K562 (cell line): ENCODE measurements around the gene KLHL18. TPM values are rescaled to one million over a fixed set of nuclear protein-coding genes. Genes with fewer than 3 reads are reported as not detected.

Source experiments
- ATAC-seq: fragments of 200-7000 bp; cut with Tn5 transposase; 3 replicates; pipeline ENCODE4 v1.9.1; 2020; ENCODE audit warnings: moderate library complexity
- BruUV-seq: library from RNA; stranded (reverse); fragments of 400-500 nt; replicated peaks from 2 replicates; lab custom pipeline; 2021; lab: Mats Ljungman, UMichigan
- CTCF ChIA-PET: fragments of 300-600 bp; formaldehyde crosslinking; extraction: SDS; loops from one replicate; lab custom pipeline; 2021; ENCODE audit warnings: low intra/inter-chr PET ratio; lab: Yijun Ruan, JAX
- POLR2A ChIA-PET: fragments of 300-600, 350-650 bp; sonication (Branson Sonifier 250); formaldehyde crosslinking; extraction: SDS; loops from one replicate; lab custom pipeline; 2021; ENCODE audit warnings: antibody characterized with exemption, inconsistent platforms; lab: Yijun Ruan, JAX
- DNase-seq, 4 experiments: peaks; one replicate each; pipeline versions ENCODE4 v3.0.0 to v3.0.0-alpha.2; 2011 to 2018; ENCODE audit warnings: low spot score in 3 of 4, mixed read lengths in 3 of 4; ENCODE audit errors: extremely low read depth in 1 of 4
- FAIRE-seq: peaks from 2 replicates; lab custom pipeline; 2011; peaks lifted over from hg19 to GRCh38; lab: Jason Lieb, UNC
- H2AFZ ChIP-seq: 2 replicates; pipeline ENCODE4 v1.6.0; 2011; ENCODE audit warnings: low read depth, low read length, control low read depth, inconsistent platforms
- H3K27ac ChIP-seq: fragments of 200-600 bp; 3 replicates; pipeline ENCODE4 v1.8.0; 2011; ENCODE audit warnings: low read depth, mild to moderate bottlenecking, control low read depth, inconsistent platforms, low read length, moderate library complexity, mixed read lengths; ENCODE audit errors: extremely low read depth
- H3K27me3 ChIP-seq, 2 experiments: fragments of 300-600 bp in 1 of 2; 2 replicates in 1 of 2; 3 replicates in 1 of 2; pipeline versions ENCODE4 v1.6.0 to v1.8.0; 2011; ENCODE audit warnings: inconsistent platforms in 2 of 2, low read length in 2 of 2, mild to moderate bottlenecking in 1 of 2, mixed read lengths in 1 of 2, moderate library complexity in 1 of 2; ENCODE audit not compliant: control insufficient read depth in 2 of 2, insufficient read depth in 2 of 2
- H3K36me3 ChIP-seq: fragments of 300-600 bp; 3 replicates; pipeline ENCODE4 v1.8.0; 2011; ENCODE audit warnings: mild to moderate bottlenecking, low read length, inconsistent platforms; ENCODE audit not compliant: control insufficient read depth, insufficient read depth
- H3K4me1 ChIP-seq, 2 experiments: fragments of 200-600 bp in 1 of 2; replicated peaks in 1 of 2; 2 replicates in 1 of 2; 3 replicates in 1 of 2; pipeline versions ENCODE4 v1.5.1 to v1.8.0; 2011; ENCODE audit warnings: inconsistent platforms in 2 of 2, low read length in 2 of 2, mild to moderate bottlenecking in 1 of 2, mixed read lengths in 1 of 2, moderate library complexity in 1 of 2; ENCODE audit not compliant: control insufficient read depth in 2 of 2, insufficient read depth in 2 of 2
- H3K4me2 ChIP-seq: 2 replicates; pipeline ENCODE4 v1.6.1; 2011; ENCODE audit warnings: low read length, control low read depth, inconsistent platforms, mixed read lengths; ENCODE audit not compliant: insufficient read depth
- H3K4me3 ChIP-seq: fragments of 200-600 bp; sonication (generic), shearing (Covaris generic); 2 replicates; pipeline ENCODE4 v1.5.1; 2016; ENCODE audit warnings: control low read depth, inconsistent platforms
- H3K79me2 ChIP-seq: fragments of 200-600 bp; 3 replicates; pipeline ENCODE4 v1.8.0; 2011; ENCODE audit warnings: low read length, inconsistent platforms; ENCODE audit not compliant: control insufficient read depth, insufficient read depth
- H3K9ac ChIP-seq, 2 experiments: 2 replicates each; pipeline versions ENCODE4 v1.6.0 to v1.6.1; 2011; ENCODE audit warnings: low read depth in 2 of 2, low read length in 2 of 2, control low read depth in 1 of 2, inconsistent platforms in 1 of 2, mild to moderate bottlenecking in 1 of 2, mixed read lengths in 1 of 2; ENCODE audit not compliant: insufficient read depth in 1 of 2
- H3K9me1 ChIP-seq: one replicate; pipeline ENCODE4 v1.6.0; 2011; ENCODE audit warnings: inconsistent platforms, mild to moderate bottlenecking, low read length, moderate library complexity; ENCODE audit not compliant: control insufficient read depth, insufficient read depth
- H3K9me3 ChIP-seq: replicated peaks from 2 replicates; pipeline ENCODE4 v1.5.1; 2011; ENCODE audit warnings: low read depth, low read length, inconsistent platforms; ENCODE audit not compliant: control insufficient read depth, insufficient read depth
- H4K20me1 ChIP-seq: replicated peaks from 2 replicates; pipeline ENCODE4 v1.6.1; 2011; ENCODE audit warnings: low read length, inconsistent platforms, mixed read lengths; ENCODE audit not compliant: control insufficient read depth, insufficient read depth
- CEBPG ChIP-seq, 3 experiments: fragments of 200-800 bp in 1 of 3; sonication (Bioruptor generic) in 1 of 3; sonication (generic) in 1 of 3; formaldehyde crosslinking in 1 of 3; IDR thresholded peaks in 2 of 3; conservative IDR thresholded peaks in 1 of 3; 2 replicates each; pipeline versions ENCODE4 v1.6.1 to v1.8.0; 2016 to 2022; ENCODE audit warnings: missing compliant biosample characterization in 2 of 3, missing genetic modification characterization in 2 of 3, mild to moderate bottlenecking in 1 of 3, missing genetic modification reagents in 1 of 3
- MCM2 ChIP-seq: fragments of 450-650 bp; IDR thresholded peaks from 2 replicates; pipeline ENCODE4 v1.6.1; 2017; ENCODE audit warnings: low read depth, mild to moderate bottlenecking
- MEF2D ChIP-seq: conservative IDR thresholded peaks from 2 replicates; pipeline ENCODE4 v1.6.1; 2016; ENCODE audit warnings: low read depth, missing genetic modification characterization, missing compliant biosample characterization
- PTRF ChIP-seq: fragments of 450-650 bp; IDR thresholded peaks from 2 replicates; pipeline ENCODE4 v1.6.1; 2016; ENCODE audit warnings: mild to moderate bottlenecking, missing genetic modification characterization, missing compliant biosample characterization
- TBL1XR1 ChIP-seq, 2 experiments: IDR thresholded peaks; 2 replicates each; pipeline ENCODE4 v1.6.1; 2012; ENCODE audit warnings: improper control_type of control experiment in 2 of 2, low read length in 2 of 2, mild to moderate bottlenecking in 1 of 2
- TRIM28 ChIP-seq: fragments of 450-650 bp; IDR thresholded peaks from 2 replicates; pipeline ENCODE4 v1.6.1; 2017
- ZKSCAN3 ChIP-seq: fragments of 250-450 bp; sonication (Bioruptor Pico); IDR thresholded peaks from 2 replicates; pipeline ENCODE4 v1.4.0; 2020
- ZNF217 ChIP-seq: sonication (generic); formaldehyde crosslinking; IDR thresholded peaks from 2 replicates; pipeline ENCODE4 v1.8.0; 2022; ENCODE audit warnings: mild to moderate bottlenecking, missing genetic modification reagents
- ZNF407 ChIP-seq: fragments of 450-650 bp; IDR thresholded peaks from 2 replicates; pipeline ENCODE4 v1.6.1; 2016; ENCODE audit warnings: low read depth
- ZNF717 ChIP-seq: fragments of 250-450 bp; sonication (Bioruptor Pico); IDR thresholded peaks from 2 replicates; pipeline ENCODE4 v1.5.0; 2021
- WGBS: fragments of 100-300 bp; shearing (Covaris generic); methylation state at CpG from one replicate; pipeline ENCODE4 v1.1.6; 2016; ENCODE audit warnings: low coverage, mixed read lengths; ENCODE audit not compliant: insufficient coverage; ENCODE audit errors: missing lambda C conversion rate; 5-methylcytosine and 5-hydroxymethylcytosine counted together
- in situ Hi-C: fragments of 300-500 bp; cut with MboI; formaldehyde crosslinking; loops from 4 replicates; pipeline ENCODE4 v1.15.0; 2018; ENCODE audit warnings: inconsistent platforms, mixed read lengths
- intact Hi-C: fragments of 100-400 bp; cut with micrococcal nuclease; formaldehyde crosslinking; loops from 2 replicates; pipeline ENCODE4 v1.14.2; 2022
- polyA plus RNA-seq, 8 experiments: library from polyadenylated mRNA; depleted of rRNA in 4 of 8; stranded (reverse) in 5 of 8; unstranded in 3 of 8; fragments of >200 nt; fragmentation: Nextera tagmentation in 2 of 8; fragmentation: Illumina TruSeq in 1 of 8; extraction: Ambion mirVana in 2 of 8; extraction: Trizol in 1 of 8; gene quantifications; 2 replicates each; pipeline versions ENCODE4 v1.2.1 to v1.2.3, GENCODE V29; 2011 to 2014; ENCODE audit warnings: inconsistent platforms in 1 of 8, missing spikeins in 1 of 8
- total RNA-seq, 7 experiments: library from RNA; depleted of rRNA in 6 of 7; stranded (reverse); fragments of >200 nt in 6 of 7; fragmentation: Illumina TruSeq in 2 of 7; extraction: Trizol in 2 of 7; gene quantifications; 2 replicates each; pipeline versions ENCODE4 v1.2.1 to v1.2.3, GENCODE V29; 2011 to 2021; ENCODE audit warnings: low replicate concordance in 1 of 7
- TF ChIP-seq, protein P1 (sequence below): fragments of 250-450 bp; sonication (Bioruptor Pico); IDR thresholded peaks from 2 replicates; pipeline ENCODE4 v1.4.0; 2020; ENCODE audit warnings: mild to moderate bottlenecking, moderate library complexity

The KLHL18 gene
- total and polyA plus RNA-seq, 9 of the 15 experiments (the other 6 are each of a cell fraction or from before 2014, with no cell fraction given): 26.7 to 97.5 (median 48.7) TPM

GRCh38 chr3:47394881-47395280, 112.1 kb downstream of the KLHL18 start:
- POLR2A ChIA-PET: interaction anchor here (0.6 to 1.1 kb wide), 5 partner anchors 13 to 709 kb away, joined by 3 to 7 read pairs (median 4); partner anchors contain the start of gene PTPN23
- intact Hi-C loops (no loop called here), in situ Hi-C loops (no loop called here)
- Histone ChIP-seq H3K4me1 (peaks cover 6 to 21% of the 10 kb centered on the region in 2 experiments; a peak in 4 of 5 replicates), H3K27me3 (no peaks in the 10 kb centered on the region), H3K79me2 (peaks cover 57% of the 10 kb centered on the region), H3K4me2 (no peak overlapping the region), H3K9me3 (no peaks in the 10 kb centered on the region), H3K9ac (peak overlapping the region in 1 of 2 experiments; percentile 5; a peak in 1 of 4 replicates), H4K20me1 (peaks cover 28% of the 10 kb centered on the region; the same call in 1 of the 2 replicates), H3K36me3 (peaks cover 45% of the 10 kb centered on the region), H3K27ac (no peak overlapping the region; the same call in 2 of the 3 replicates), H2AFZ (no peak overlapping the region), H3K9me1 (peaks cover 13% of the 10 kb centered on the region), H3K4me3 (no peak overlapping the region)
- no peak for FAIRE-seq
- peak in 1 of 4 experiments; percentile 9 for DNase-seq
- 61% methylated on average over 3 of the region's 3 CpGs for WGBS
- CTCF ChIA-PET: no interaction called here
- BruUV-seq: no TSS peak
- peak; percentile 21 for ATAC-seq
- TF ChIP-seq MCM2 (no peak), TBL1XR1 (IDR thresholded peaks at IDR 0.05; ENCODE audit: low read length in 2 of 2) (no peak), ZNF717 (CRISPR knock-in tag) (no peak), ZNF407 (no peak), MEF2D (0 out of 2 replicates have a peak, but pooled peaks have one; percentile 7), PTRF (tag) (no peak), ZNF217 (CRISPR knock-in tag) (no peak), ZKSCAN3 (no peak), TRIM28 (no peak), CEBPG (CRISPR knock-in tag; IDR thresholded peaks at IDR 0.05) (no peak), CEBPG (tag; conservative IDR thresholded peaks at IDR 0.05 in 1 of 2, IDR thresholded peaks at IDR 0.05 in 1 of 2) (no peak)
- TF ChIP-seq, protein P1, sequence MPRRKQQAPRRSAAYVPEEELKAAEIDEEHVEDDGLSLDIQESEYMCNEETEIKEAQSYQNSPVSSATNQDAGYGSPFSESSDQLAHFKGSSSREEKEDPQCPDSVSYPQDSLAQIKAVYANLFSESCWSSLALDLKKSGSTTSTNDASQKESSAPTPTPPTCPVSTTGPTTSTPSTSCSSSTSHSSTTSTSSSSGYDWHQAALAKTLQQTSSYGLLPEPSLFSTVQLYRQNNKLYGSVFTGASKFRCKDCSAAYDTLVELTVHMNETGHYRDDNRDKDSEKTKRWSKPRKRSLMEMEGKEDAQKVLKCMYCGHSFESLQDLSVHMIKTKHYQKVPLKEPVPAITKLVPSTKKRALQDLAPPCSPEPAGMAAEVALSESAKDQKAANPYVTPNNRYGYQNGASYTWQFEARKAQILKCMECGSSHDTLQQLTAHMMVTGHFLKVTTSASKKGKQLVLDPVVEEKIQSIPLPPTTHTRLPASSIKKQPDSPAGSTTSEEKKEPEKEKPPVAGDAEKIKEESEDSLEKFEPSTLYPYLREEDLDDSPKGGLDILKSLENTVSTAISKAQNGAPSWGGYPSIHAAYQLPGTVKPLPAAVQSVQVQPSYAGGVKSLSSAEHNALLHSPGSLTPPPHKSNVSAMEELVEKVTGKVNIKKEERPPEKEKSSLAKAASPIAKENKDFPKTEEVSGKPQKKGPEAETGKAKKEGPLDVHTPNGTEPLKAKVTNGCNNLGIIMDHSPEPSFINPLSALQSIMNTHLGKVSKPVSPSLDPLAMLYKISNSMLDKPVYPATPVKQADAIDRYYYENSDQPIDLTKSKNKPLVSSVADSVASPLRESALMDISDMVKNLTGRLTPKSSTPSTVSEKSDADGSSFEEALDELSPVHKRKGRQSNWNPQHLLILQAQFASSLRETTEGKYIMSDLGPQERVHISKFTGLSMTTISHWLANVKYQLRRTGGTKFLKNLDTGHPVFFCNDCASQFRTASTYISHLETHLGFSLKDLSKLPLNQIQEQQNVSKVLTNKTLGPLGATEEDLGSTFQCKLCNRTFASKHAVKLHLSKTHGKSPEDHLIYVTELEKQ (CRISPR knock-in tag): no peak
